OCI-LY1 (cell line): Measurements from ENCODE around the gene ST8SIA6.

Experiments
- H2AFZ ChIP-seq: fragments of 200-600 bp; sonication (generic), shearing (Covaris generic); 2 replicates; pipeline ENCODE4 v1.6.0; 2014; ENCODE audit warnings: antibody characterized with exemption, mild to moderate bottlenecking, low read length
- H3F3A ChIP-seq: fragments of 200-600 bp; sonication (generic), shearing (Covaris generic); 2 replicates; pipeline ENCODE4 v1.6.0; 2014; ENCODE audit warnings: mild to moderate bottlenecking, antibody characterized with exemption, low read length, moderate library complexity; ENCODE audit not compliant: insufficient read depth
- H3K27ac ChIP-seq: fragments of 200-600 bp; sonication (generic); 2 replicates; pipeline ENCODE4 v1.5.1; 2014; ENCODE audit warnings: low read length, mixed run types, mild to moderate bottlenecking, low read depth; ENCODE audit not compliant: poor library complexity, severe bottlenecking
- H3K27me3 ChIP-seq: fragments of 200-600 bp; sonication (generic); 2 replicates; pipeline ENCODE4 v1.6.0; 2014; ENCODE audit warnings: antibody characterized with exemption, mild to moderate bottlenecking, low read length, moderate library complexity; ENCODE audit not compliant: insufficient read depth
- H3K36me3 ChIP-seq: fragments of 200-600 bp; sonication (generic); 2 replicates; pipeline ENCODE4 v1.6.1; 2014; ENCODE audit warnings: mild to moderate bottlenecking, antibody characterized with exemption, low read length, moderate library complexity, mixed read lengths; ENCODE audit not compliant: insufficient read depth
- H3K4me1 ChIP-seq: fragments of 200-600 bp; sonication (generic); 2 replicates; pipeline ENCODE4 v1.5.1; 2014; ENCODE audit warnings: mild to moderate bottlenecking, low read length, moderate library complexity; ENCODE audit not compliant: insufficient read depth, severe bottlenecking
- H3K4me2 ChIP-seq: fragments of 200-600 bp; sonication (generic), shearing (Covaris generic); 2 replicates; pipeline ENCODE4 v1.6.1; 2014; ENCODE audit warnings: low read length
- H3K4me3 ChIP-seq: fragments of 200-600 bp; sonication (generic); 2 replicates; pipeline ENCODE4 v1.5.1; 2014; ENCODE audit warnings: low read length, low read depth, mild to moderate bottlenecking, mixed read lengths; ENCODE audit not compliant: poor library complexity, severe bottlenecking
- H3K79me2 ChIP-seq: fragments of 200-600 bp; shearing (Covaris generic); 2 replicates; pipeline ENCODE4 v1.6.1; 2016; ENCODE audit warnings: mixed run types, low read length, mixed read lengths; ENCODE audit not compliant: insufficient read depth
- H3K9ac ChIP-seq: fragments of 200-600 bp; sonication (generic), shearing (Covaris generic); 2 replicates; pipeline ENCODE4 v1.6.1; 2014; ENCODE audit warnings: mild to moderate bottlenecking, low read length, mixed read lengths
- H3K9me2 ChIP-seq: fragments of 200-600 bp; sonication (generic), shearing (Covaris generic); 2 replicates; pipeline ENCODE4 v1.6.1; 2014; ENCODE audit warnings: low read depth, mild to moderate bottlenecking, low read length, mixed read lengths
- H3K9me3 ChIP-seq: fragments of 200-600 bp; shearing (Covaris generic); 2 replicates; pipeline ENCODE4 v1.6.1; 2014; ENCODE audit warnings: low read length, mixed read lengths
- H4K20me1 ChIP-seq: fragments of 200-600 bp; sonication (generic), shearing (Covaris generic); 2 replicates; pipeline ENCODE4 v1.6.0; 2016; ENCODE audit warnings: mild to moderate bottlenecking, low read length; ENCODE audit not compliant: insufficient read depth
- EZH2 ChIP-seq: fragments of 200-600 bp; sonication (generic), shearing (Covaris generic); IDR thresholded peaks from 2 replicates; pipeline ENCODE4 v1.8.0; 2017; ENCODE audit warnings: borderline replicate concordance, mixed run types, mild to moderate bottlenecking, antibody characterized with exemption, low read length, moderate library complexity, mixed read lengths
- TF ChIP-seq, protein P1 (sequence below): fragments of 200-600 bp; sonication (generic), shearing (Covaris generic); IDR thresholded peaks from 2 replicates; pipeline ENCODE4 v1.5.1; 2017; ENCODE audit warnings: mild to moderate bottlenecking, antibody characterized with exemption, low read length, moderate library complexity, mixed read lengths

ST8SIA6 gene

GRCh38 chr10:17289763-17290162, 164.6 kb downstream of the ST8SIA6 start:
- TF ChIP-seq EZH2, result no peak
- TF ChIP-seq, protein P1, sequence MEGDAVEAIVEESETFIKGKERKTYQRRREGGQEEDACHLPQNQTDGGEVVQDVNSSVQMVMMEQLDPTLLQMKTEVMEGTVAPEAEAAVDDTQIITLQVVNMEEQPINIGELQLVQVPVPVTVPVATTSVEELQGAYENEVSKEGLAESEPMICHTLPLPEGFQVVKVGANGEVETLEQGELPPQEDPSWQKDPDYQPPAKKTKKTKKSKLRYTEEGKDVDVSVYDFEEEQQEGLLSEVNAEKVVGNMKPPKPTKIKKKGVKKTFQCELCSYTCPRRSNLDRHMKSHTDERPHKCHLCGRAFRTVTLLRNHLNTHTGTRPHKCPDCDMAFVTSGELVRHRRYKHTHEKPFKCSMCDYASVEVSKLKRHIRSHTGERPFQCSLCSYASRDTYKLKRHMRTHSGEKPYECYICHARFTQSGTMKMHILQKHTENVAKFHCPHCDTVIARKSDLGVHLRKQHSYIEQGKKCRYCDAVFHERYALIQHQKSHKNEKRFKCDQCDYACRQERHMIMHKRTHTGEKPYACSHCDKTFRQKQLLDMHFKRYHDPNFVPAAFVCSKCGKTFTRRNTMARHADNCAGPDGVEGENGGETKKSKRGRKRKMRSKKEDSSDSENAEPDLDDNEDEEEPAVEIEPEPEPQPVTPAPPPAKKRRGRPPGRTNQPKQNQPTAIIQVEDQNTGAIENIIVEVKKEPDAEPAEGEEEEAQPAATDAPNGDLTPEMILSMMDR, result no peak
- H3F3A ChIP-seq, result no peaks in the 10 kb centered on the region
- H3K79me2 ChIP-seq, result no peaks in the 10 kb centered on the region
- no peaks in the 10 kb centered on the region for H4K20me1 ChIP-seq
- H3K27me3 ChIP-seq, result no peaks in the 10 kb centered on the region
- H3K4me1 ChIP-seq, result no peaks in the 10 kb centered on the region
- H3K9me2 ChIP-seq, result no peaks in the 10 kb centered on the region
- H3K4me3 ChIP-seq, result no peak overlapping the region
- H3K9me3 ChIP-seq, result no peaks in the 10 kb centered on the region
- H3K9ac ChIP-seq, result no peak overlapping the region
- no peaks in the 10 kb centered on the region for H3K36me3 ChIP-seq
- no peak overlapping the region for H2AFZ ChIP-seq
- no peak overlapping the region for H3K27ac ChIP-seq
- H3K4me2 ChIP-seq, result no peak overlapping the region

DNA sequence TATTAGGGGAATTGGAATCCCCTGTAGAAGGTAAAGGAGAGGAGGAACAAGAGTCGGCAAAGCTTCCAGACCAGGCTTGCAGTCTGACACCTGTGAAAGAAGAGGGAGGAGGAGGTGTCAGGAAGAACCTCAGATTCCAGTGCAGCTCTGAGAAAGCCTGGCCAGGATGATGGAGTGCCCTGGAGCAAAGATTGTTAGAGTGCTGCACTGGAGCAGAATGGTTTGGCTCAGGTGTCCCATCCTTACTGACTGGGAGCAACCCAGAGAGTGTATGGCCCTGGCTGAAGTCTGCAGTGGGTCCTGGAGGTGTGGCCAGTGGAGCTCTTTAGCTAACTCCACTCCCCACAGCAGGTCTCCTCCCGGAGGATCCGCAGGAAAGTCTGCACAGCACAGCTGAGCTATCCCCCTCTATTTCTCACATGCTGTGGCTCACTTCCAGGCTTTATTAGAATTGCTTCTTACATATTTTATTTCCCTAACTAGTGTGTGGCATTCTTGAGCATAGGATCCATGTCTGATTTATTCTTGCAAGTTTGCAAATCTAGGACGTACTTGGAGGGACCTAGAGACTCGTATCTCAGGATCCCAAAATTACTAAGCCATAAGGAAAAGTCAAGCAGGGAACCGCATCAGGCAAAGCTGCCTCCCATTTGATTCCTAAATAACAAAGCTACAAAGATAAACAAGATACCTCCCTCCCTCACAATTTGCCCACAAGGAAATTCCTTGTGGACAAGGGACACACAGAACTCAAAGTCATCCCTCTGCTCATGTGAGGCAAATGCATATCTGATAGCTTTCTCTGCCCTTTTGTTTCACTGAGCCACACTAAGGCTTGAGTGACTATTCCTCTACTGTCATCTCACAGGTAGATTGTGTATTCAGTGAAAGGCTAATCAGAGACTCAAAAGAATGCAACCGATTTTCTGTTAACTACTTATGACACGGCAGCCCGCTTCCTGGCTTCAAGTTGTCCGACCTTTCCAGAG, 167.5 kb downstream of the ST8SIA6 start:
- Histone ChIP-seq H3K27ac (no peak overlapping the region), H3K4me3 (no peak overlapping the region), H3F3A (no peaks in the 10 kb centered on the region), H3K9ac (no peak overlapping the region), H3K4me2 (no peak overlapping the region), H3K9me3 (no peaks in the 10 kb centered on the region), H4K20me1 (no peaks in the 10 kb centered on the region), H3K79me2 (no peaks in the 10 kb centered on the region), H3K36me3 (no peaks in the 10 kb centered on the region), H3K9me2 (no peaks in the 10 kb centered on the region), H3K4me1 (no peaks in the 10 kb centered on the region), H3K27me3 (no peaks in the 10 kb centered on the region), H2AFZ (no peak overlapping the region)
- TF ChIP-seq EZH2, result no peak
- TF ChIP-seq, protein P1, result no peak

- Histone ChIP-seq H3F3A (no peaks in the 10 kb centered on the region), H3K4me1 (no peaks in the 10 kb centered on the region), H4K20me1 (no peaks in the 10 kb centered on the region), H3K4me3 (no peak overlapping the region), H3K4me2 (no peak overlapping the region), H3K9ac (no peak overlapping the region), H3K9me2 (no peaks in the 10 kb centered on the region), H2AFZ (no peak overlapping the region), H3K79me2 (no peaks in the 10 kb centered on the region), H3K9me3 (no peaks in the 10 kb centered on the region), H3K36me3 (no peaks in the 10 kb centered on the region), H3K27ac (no peak overlapping the region), H3K27me3 (no peaks in the 10 kb centered on the region)
- TF ChIP-seq EZH2, result no peak
- TF ChIP-seq, protein P1, result no peak
These were observed 172.1 kb downstream of the ST8SIA6 start for GRCh38 chr10:17282311-17282710.
